ENCODE data around the gene NUDT2.

DNA sequence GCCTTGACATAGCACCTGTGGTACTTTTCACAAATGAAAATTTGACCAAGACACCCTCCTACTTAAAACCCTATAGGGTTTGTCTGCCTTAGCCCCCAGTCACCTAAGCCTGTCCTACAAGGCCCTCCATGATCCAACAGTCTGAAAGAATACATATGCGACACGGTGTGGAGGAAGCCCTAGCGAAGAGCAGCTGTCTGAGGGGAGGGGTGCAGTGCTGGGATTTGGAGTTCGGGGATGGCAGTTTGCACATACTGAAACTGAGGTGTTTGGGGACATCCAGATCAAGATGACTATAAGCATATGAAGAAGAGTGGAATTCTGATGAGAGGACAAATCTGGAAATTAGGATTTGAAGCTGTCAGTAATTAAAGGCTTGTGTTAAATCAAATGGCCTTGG, 54.5 kb downstream of the NUDT2 start:
- TF ChIP-seq, protein P1, sequence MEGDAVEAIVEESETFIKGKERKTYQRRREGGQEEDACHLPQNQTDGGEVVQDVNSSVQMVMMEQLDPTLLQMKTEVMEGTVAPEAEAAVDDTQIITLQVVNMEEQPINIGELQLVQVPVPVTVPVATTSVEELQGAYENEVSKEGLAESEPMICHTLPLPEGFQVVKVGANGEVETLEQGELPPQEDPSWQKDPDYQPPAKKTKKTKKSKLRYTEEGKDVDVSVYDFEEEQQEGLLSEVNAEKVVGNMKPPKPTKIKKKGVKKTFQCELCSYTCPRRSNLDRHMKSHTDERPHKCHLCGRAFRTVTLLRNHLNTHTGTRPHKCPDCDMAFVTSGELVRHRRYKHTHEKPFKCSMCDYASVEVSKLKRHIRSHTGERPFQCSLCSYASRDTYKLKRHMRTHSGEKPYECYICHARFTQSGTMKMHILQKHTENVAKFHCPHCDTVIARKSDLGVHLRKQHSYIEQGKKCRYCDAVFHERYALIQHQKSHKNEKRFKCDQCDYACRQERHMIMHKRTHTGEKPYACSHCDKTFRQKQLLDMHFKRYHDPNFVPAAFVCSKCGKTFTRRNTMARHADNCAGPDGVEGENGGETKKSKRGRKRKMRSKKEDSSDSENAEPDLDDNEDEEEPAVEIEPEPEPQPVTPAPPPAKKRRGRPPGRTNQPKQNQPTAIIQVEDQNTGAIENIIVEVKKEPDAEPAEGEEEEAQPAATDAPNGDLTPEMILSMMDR (IDR thresholded peaks at IDR 0.05), result no peak
- TF ChIP-seq POLR2A (IDR thresholded peaks at IDR 0.05), result no peak

Measured in thyroid gland (tissue), 4 donors.